ENCODE results near the gene EPHB4. TPM values are rescaled to one million over a fixed set of nuclear protein-coding genes. Genes with fewer than 3 reads are reported as not detected.
A peak's percentile ranks its signal among the peaks of the same experiment; 100 is the strongest.

EPHB4 gene
- total RNA-seq, 1 experiment from 2014 or later: 120 TPM

GRCh38 chr7:100835903-100836811, 8.8 kb upstream of the EPHB4 start (continued):
- TF ChIP-seq USF2 (CRISPR knock-in tag; IDR thresholded peaks at IDR 0.05) (no peak; the same call in 1 of the 2 replicates), TP53 (CRISPR knock-in tag; IDR thresholded peaks at IDR 0.05) (no peak), FOXP4 (CRISPR knock-in tag; IDR thresholded peaks at IDR 0.05) (no peak; the same call in 1 of the 2 replicates), FOXK1 (CRISPR knock-in tag; IDR thresholded peaks at IDR 0.05) (peak; percentile 29), ZNF281 (CRISPR knock-in tag; IDR thresholded peaks at IDR 0.05) (peak; percentile 92), MLX (CRISPR knock-in tag; IDR thresholded peaks at IDR 0.05) (no peak), ARID4B (CRISPR knock-in tag; IDR thresholded peaks at IDR 0.05; ENCODE audit: borderline replicate concordance) (peak; percentile 62; the same call in 1 of the 2 replicates), ATF3 (CRISPR knock-in tag; conservative IDR thresholded peaks at IDR 0.05) (0 out of 2 replicates have a peak, but pooled peaks have one; percentile 68), GABPB1 (CRISPR knock-in tag; IDR thresholded peaks at IDR 0.05) (no peak), USF1 (CRISPR knock-in tag; IDR thresholded peaks at IDR 0.05) (no peak; the same call in 1 of the 2 replicates), AR (CRISPR knock-in tag; IDR thresholded peaks at IDR 0.05) (no peak), PRRX2 (CRISPR knock-in tag; IDR thresholded peaks at IDR 0.05) (0 out of 2 replicates have a peak, but pooled peaks have one; percentile 40), CREB1 (CRISPR knock-in tag; IDR thresholded peaks at IDR 0.05) (0 out of 2 replicates have a peak, but pooled peaks have one; percentile 30), ZNF232 (CRISPR knock-in tag; IDR thresholded peaks at IDR 0.05) (0 out of 2 replicates have a peak, but pooled peaks have one; percentile 64), ZNF396 (CRISPR knock-in tag; IDR thresholded peaks at IDR 0.05; ENCODE audit: borderline replicate concordance) (no peak)
